Parathyroid adenoma (tissue), 2 donors: ENCODE measurements around the gene KRT34.
"Not testable (repeated sequence)": the region's sequence is repeated elsewhere in the genome, so short reads cannot be mapped to it uniquely, and the experiment has no call there.

Experiments
- H2AFZ ChIP-seq: fragments of 300-600 bp; sonication (generic); one replicate; pipeline ENCODE4 v1.7.0; 2017; ENCODE audit warnings: antibody characterized with exemption, mild to moderate bottlenecking
- H3K27ac ChIP-seq: fragments of 300-600 bp; sonication (generic); one replicate; pipeline ENCODE4 v1.7.0; 2017
- H3K27me3 ChIP-seq: fragments of 300-600 bp; sonication (generic); one replicate; pipeline ENCODE4 v1.7.0; 2017; ENCODE audit warnings: low read length; ENCODE audit not compliant: control insufficient read depth, insufficient read depth
- H3K36me3 ChIP-seq: fragments of 300-600 bp; sonication (generic); one replicate; pipeline ENCODE4 v1.7.0; 2017; ENCODE audit warnings: low read length; ENCODE audit not compliant: control insufficient read depth, insufficient read depth
- H3K4me1 ChIP-seq: fragments of 300-600 bp; sonication (generic); one replicate; pipeline ENCODE4 v1.7.0; 2017; ENCODE audit warnings: control low read depth
- H3K4me2 ChIP-seq: fragments of 300-600 bp; sonication (generic); one replicate; pipeline ENCODE4 v1.7.0; 2017; ENCODE audit warnings: low read length
- H3K4me3 ChIP-seq: fragments of 300-600 bp; sonication (generic); one replicate; pipeline ENCODE4 v1.7.0; 2017; ENCODE audit warnings: low read depth, low read length
- H3K79me2 ChIP-seq: fragments of 300-600 bp; sonication (generic); one replicate; pipeline ENCODE4 v1.7.0; 2017; ENCODE audit warnings: control low read depth
- H3K9ac ChIP-seq: fragments of 300-600 bp; sonication (generic); one replicate; pipeline ENCODE4 v1.7.0; 2017; ENCODE audit warnings: mild to moderate bottlenecking
- H3K9me3 ChIP-seq: fragments of 300-600 bp; sonication (generic); one replicate; pipeline ENCODE4 v1.7.0; 2017; ENCODE audit warnings: low read length; ENCODE audit not compliant: control insufficient read depth
- TF ChIP-seq, protein P1 (sequence below): fragments of 300-600 bp; sonication (generic); IDR thresholded peaks from one replicate; pipeline ENCODE4 v1.7.0; 2017; ENCODE audit warnings: antibody characterized with exemption, mild to moderate bottlenecking
- donor health status: primary hyperparathyroidism.

KRT34 gene

DNA sequence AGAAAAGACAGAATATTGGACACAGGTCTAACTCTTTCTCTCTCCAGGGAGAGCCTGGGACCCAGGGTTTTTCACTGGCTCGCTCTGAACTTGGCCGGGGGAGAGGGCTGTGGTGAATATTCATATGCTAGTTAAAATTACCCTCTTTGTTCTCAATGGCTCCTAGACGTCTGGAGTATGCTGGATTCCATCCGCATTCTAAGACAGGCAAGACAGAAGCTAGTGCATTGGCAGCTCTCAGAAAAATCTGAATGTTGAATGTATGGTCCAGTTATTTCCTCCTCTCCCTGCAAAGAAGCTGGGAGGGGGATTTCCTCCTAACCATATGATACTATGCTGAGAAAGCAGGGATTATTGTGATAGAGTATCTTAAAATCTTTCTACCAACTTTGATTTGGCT lies 5.6 kb upstream of the KRT34 start:
- Histone ChIP-seq H3K4me2 (no peak overlapping the region), H2AFZ (no peak overlapping the region), H3K79me2 (no peaks in the 10 kb centered on the region), H3K36me3 (no peaks in the 10 kb centered on the region), H3K4me1 (no peaks in the 10 kb centered on the region), H3K4me3 (no peak overlapping the region), H3K9me3 (no peaks in the 10 kb centered on the region), H3K9ac (no peak overlapping the region), H3K27ac (no peak overlapping the region), H3K27me3 (no peaks in the 10 kb centered on the region)
- TF ChIP-seq, protein P1, sequence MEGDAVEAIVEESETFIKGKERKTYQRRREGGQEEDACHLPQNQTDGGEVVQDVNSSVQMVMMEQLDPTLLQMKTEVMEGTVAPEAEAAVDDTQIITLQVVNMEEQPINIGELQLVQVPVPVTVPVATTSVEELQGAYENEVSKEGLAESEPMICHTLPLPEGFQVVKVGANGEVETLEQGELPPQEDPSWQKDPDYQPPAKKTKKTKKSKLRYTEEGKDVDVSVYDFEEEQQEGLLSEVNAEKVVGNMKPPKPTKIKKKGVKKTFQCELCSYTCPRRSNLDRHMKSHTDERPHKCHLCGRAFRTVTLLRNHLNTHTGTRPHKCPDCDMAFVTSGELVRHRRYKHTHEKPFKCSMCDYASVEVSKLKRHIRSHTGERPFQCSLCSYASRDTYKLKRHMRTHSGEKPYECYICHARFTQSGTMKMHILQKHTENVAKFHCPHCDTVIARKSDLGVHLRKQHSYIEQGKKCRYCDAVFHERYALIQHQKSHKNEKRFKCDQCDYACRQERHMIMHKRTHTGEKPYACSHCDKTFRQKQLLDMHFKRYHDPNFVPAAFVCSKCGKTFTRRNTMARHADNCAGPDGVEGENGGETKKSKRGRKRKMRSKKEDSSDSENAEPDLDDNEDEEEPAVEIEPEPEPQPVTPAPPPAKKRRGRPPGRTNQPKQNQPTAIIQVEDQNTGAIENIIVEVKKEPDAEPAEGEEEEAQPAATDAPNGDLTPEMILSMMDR: no peak

GRCh38 chr17:41386227-41386626 lies 4.1 kb upstream of the KRT34 start:
- H3K27ac ChIP-seq: no peak overlapping the region
- no peak overlapping the region for H3K4me2 ChIP-seq
- H3K36me3 ChIP-seq: no peaks in the 10 kb centered on the region
- no peaks in the 10 kb centered on the region for H3K4me1 ChIP-seq
- H3K4me3 ChIP-seq: no peak overlapping the region
- no peak overlapping the region for H3K9ac ChIP-seq
- no peaks in the 10 kb centered on the region for H3K27me3 ChIP-seq
- H3K9me3 ChIP-seq: no peaks in the 10 kb centered on the region
- H3K79me2 ChIP-seq: no peaks in the 10 kb centered on the region
- H2AFZ ChIP-seq: no peak overlapping the region
- TF ChIP-seq, protein P1: no peak

DNA sequence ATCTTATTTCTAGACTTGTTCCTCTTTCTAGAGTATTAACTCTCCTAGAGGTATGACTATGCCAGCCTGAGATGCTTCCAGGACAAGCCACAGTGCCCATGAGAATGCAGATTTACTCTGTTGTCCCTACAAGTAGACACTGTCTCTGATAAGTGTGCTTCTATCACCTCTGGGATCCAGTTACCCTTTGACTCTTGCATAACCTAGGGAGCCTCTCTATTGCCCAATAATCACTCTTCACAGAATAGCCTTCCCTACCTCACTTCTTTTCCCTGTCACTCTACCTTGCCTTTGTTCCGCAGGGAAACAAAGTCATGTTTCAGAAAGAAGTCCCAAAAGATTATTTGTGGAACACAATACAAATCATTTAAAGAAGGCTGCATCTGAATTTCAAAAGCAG lies 1.6 kb upstream of the KRT34 start:
- no peaks in the 10 kb centered on the region for H3K79me2 ChIP-seq
- H3K27ac ChIP-seq: no peak overlapping the region
- no peak overlapping the region for H3K4me2 ChIP-seq
- no peak overlapping the region for H3K9ac ChIP-seq
- no peaks in the 10 kb centered on the region for H3K36me3 ChIP-seq
- H2AFZ ChIP-seq: no peak overlapping the region
- H3K4me3 ChIP-seq: no peak overlapping the region
- TF ChIP-seq, protein P1: no peak
- no peaks in the 10 kb centered on the region for H3K4me1 ChIP-seq
- no peaks in the 10 kb centered on the region for H3K27me3 ChIP-seq
- no peaks in the 10 kb centered on the region for H3K9me3 ChIP-seq

GRCh38 chr17:41382394-41382793 lies 288 bp upstream of the KRT34 start:
- no peaks in the 10 kb centered on the region for H3K36me3 ChIP-seq
- no peaks in the 10 kb centered on the region for H3K4me1 ChIP-seq
- H3K27ac ChIP-seq: no peak overlapping the region
- no peaks in the 10 kb centered on the region for H3K9me3 ChIP-seq
- H3K4me2 ChIP-seq: no peak overlapping the region
- no peaks in the 10 kb centered on the region for H3K27me3 ChIP-seq
- no peak overlapping the region for H3K4me3 ChIP-seq
- TF ChIP-seq, protein P1: no peak
- H3K9ac ChIP-seq: no peak overlapping the region
- H3K79me2 ChIP-seq: no peaks in the 10 kb centered on the region
- H2AFZ ChIP-seq: no peak overlapping the region

- not testable (repeated sequence) for H3K27me3 ChIP-seq, H3K4me1 ChIP-seq, H3K9me3 ChIP-seq, H2AFZ ChIP-seq, H3K79me2 ChIP-seq, H3K36me3 ChIP-seq, H3K4me2 ChIP-seq, H3K27ac ChIP-seq, H3K4me3 ChIP-seq, H3K9ac ChIP-seq
Observed at GRCh38 chr17:41380091-41380490, 2.0 kb downstream of the KRT34 start.
